ENCODE results near the gene RASSF8.

RASSF8 gene, protein sequence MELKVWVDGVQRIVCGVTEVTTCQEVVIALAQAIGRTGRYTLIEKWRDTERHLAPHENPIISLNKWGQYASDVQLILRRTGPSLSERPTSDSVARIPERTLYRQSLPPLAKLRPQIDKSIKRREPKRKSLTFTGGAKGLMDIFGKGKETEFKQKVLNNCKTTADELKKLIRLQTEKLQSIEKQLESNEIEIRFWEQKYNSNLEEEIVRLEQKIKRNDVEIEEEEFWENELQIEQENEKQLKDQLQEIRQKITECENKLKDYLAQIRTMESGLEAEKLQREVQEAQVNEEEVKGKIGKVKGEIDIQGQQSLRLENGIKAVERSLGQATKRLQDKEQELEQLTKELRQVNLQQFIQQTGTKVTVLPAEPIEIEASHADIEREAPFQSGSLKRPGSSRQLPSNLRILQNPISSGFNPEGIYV

DNA sequence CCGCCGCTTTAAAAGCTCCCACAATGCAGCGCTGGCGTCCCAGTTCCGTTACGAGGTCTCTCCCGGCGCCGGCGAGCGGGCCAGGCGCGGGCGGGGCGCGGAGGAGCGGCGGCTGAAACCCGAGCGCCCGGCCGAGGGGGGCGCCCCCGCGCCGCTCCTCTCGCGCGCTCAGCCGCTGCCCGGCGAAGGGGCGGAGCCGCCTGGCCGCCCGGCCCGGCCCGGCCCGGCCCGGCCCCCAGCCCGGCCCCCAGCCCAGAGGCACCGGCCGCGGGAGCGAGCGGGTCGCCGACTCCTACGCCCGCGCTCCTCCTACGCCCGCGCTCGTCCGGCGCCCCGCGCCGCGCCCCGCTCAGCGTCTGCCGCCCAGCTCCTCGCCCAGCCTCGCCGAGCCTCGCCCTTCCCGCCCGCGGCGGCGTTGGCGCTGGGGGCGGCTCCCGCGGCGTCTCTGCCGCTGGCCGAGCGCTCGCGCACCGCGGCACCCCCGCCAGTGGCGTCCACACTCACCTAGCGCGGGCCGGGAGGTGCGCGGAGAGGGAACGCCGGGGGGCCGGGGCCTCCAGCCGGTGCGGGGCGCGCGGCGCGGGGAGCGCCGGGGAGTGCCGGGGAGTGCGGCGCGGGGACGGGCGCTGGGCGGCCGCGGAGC is at the start of gene RASSF8:
Gene RASSF8 (plus strand): TSS at position 255 of the 643 bp plus-strand sequence. CDS start 96,662 bp downstream, outside the sequence.
- FAIRE-seq = peak; percentile 74
- peak; percentile 73 for DNase-seq (ENCODE audit: insufficient read length, low spot score)

DNA sequence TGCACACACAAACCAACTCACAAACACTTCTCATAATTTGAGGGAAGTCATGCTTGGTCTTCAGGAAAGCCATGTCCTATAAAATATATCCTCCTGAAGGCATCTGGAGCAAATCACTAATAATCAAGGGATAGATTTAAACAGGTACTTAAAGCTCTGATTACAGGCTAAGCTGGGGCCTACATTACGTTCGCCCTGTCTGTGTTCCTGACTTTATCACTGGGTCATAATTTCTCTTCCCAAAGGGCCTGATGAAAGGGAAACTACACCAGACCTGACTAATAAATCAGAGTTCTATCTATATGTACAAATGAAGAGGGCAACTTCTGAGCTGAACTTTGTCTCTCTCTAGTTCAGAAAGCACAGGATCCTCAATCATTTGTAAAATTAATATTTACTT is 43.9 kb upstream of the RASSF8 start:
- FAIRE-seq (no peak), DNase-seq (ENCODE audit: insufficient read length, low spot score) (no peak)

DNA sequence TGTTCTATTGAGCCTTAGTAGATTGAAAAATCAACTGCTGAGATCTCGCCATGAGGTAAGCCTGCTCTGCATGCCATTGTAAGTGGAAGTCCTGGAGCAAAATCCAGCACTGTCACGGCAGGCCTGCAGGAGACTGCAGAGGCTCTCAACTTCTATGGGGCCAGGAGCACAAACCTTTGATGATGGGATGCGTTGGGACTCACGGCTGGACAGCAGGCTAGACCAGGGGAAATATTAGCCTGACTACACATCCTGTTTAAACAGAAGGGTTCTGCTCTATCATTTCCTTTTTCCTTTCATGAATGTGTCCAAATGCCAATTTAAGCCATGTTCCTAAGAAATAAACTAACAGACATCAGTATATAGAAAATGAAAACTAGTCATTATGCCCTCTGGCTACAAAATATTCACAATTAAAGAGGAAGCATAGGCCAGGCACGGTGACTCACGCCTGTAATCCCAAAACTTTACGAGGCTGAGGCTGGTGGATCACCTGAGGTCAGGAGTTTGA is 33.9 kb upstream of the RASSF8 start:
- peak; percentile 38 for FAIRE-seq
- DNase-seq (ENCODE audit: insufficient read length, low spot score) = peak; percentile 48

DNA sequence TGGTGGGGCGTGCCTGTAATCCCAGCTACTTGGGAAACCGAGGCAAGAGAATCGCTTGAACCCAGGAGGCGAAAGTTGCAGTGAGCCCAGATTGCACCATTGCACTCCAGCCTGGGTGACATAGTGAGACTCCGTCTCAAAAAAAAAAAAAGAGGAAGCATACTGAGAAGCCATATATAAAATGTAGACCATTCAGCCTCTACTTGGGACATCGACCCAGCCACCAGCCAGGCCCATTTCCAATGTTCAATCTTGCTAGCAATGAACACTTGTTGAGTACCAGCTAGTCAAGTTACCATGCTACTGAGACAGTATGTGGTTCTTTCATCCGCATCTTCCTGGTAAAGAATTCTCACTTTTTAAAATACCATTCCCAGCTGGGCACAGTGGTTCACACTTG is 33.4 kb upstream of the RASSF8 start:
- DNase-seq (ENCODE audit: insufficient read length, low spot score) (no peak), FAIRE-seq (peak; percentile 71)

DNA sequence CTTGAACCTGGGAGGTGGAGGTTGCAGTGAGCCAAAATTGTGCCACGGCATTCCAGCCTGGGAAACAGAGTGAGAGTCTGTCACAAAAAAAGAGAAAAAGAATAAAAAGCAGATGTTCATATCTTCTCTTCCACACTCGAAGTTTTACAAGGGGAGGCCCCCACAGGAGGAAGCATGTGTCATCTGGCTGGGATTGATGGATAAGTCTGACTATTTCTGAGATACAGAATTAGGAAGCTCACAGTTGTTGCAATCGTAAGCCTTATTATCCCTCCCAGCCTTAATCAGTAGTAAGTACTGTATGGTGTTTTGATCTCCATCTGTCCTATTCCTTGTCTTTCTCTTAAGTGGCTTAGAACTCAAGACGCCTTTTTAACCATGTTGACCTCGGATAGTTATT is 31.9 kb upstream of the RASSF8 start:
- FAIRE-seq (peak; percentile 9), DNase-seq (ENCODE audit: insufficient read length, low spot score) (no peak)

DNA sequence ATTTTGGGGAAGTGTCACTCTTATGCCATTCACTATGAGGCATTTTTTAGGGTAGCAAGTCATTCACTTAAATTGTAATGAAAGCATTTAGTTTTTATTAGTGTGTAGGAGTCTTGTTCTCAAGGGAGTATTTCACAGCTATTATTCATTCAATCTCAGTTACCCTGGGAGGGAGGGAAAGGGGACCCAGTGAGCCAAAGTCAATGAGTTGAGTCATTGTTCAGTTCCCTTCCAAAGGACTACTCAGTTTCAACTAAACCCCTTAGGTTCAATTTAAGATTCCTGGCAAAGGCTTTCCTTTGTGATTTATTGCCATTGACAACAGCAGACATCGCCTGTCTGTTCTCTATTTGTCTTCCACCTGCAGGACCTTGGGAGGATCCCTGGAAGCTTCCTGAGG is 29.3 kb upstream of the RASSF8 start:
- no peak for FAIRE-seq
- no peak for DNase-seq (ENCODE audit: insufficient read length, low spot score)

DNA sequence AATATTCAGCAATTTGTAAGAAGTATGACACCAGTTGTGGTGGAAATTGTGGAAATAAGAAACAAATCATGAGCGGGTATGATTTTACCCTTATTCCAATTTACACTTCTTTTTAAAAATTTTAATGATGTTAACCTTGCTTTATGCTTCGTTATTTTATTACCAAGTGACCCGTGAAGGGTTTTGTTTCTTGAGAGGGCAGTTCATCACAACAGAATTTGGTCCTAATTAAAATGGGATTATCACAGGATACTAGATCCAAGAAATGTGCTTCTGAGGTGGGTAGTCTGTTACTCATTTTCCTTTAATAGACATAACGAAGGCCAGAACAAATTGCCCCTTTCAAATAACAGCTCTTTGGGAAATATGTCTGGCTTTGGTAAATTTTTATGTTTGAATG is 25.5 kb upstream of the RASSF8 start:
- FAIRE-seq = no peak

DNA sequence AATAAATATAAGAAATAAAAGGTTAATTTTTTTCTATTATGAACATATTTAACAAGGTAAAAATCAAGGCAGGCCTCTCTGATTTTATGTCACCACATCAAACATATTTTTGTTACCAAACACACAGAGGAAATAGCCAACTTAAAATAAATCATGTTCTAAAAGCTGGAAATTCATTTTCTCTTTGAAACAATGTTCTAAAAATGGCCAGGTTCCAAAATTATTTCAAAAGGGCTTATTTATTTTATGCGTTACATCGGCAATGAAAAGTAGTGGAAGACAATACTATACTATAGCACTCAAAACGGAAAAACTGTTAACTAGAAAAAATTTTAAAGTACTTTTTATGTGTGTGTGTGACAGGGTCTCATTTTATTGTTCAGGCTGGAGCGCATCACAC is 24.0 kb upstream of the RASSF8 start:
- FAIRE-seq (no peak), DNase-seq (ENCODE audit: insufficient read length, low spot score) (no peak)

More for the DNA sequence above, 25.5 kb upstream of the RASSF8 start:
- DNase-seq (ENCODE audit: insufficient read length, low spot score) = no peak

DNA sequence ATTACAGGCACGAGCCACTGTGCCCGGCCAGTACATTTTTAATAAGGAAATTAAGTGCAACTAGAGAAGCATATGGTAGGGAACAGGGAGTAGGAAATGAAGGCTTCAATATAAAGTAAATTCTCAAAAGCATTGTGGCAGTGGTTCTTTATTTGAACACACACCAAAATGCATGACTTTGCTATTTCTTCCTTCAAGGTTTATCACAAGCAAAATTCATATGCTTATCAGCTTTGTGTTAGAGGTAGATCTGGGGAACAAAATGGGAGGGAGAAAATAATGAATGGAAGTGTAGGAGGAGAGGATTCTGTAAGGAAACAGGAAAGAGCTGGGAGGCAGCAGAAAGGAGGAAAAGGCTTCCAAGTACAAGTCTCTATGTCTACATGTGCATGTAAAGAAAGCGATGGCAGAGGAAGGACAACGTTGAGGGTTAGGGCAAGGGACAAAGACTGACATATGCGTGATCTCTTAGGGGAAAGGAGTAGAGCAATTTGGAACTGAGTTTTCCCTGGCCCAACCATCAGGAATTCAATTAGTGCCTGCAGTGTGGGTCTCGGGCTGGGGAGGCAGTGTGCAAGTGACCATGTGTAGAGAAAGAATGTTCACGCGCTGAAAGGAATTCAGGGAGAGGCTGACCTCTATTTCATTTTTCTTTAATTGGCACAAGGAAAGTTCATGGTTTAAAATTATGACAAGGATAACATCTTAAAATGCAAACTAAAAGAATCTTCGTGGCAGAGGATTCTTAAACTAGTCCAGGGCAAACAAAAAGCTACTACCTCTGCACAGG is 22.9 kb upstream of the RASSF8 start:
- DNase-seq (ENCODE audit: insufficient read length, low spot score) (no peak), FAIRE-seq (no peak)

DNA sequence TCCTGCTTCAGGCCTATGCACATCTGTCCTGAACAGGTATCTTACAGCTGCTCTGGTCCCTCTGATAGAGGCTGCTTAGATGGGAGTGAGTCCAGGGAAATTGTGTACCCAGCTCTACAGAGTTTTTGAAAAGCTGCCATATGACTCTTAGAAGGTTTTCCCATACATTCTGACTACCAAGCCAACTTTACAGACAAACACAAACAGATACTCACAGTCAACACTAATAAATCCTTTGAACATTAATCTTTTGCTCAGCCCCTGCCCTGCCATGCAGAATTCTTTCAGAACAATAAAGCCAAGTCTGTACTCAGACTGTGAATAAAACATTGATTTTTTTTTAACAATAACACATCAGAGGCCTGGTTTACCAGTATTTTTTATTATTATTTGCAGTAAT is 21.4 kb upstream of the RASSF8 start:
- no peak for DNase-seq (ENCODE audit: insufficient read length, low spot score)

DNA sequence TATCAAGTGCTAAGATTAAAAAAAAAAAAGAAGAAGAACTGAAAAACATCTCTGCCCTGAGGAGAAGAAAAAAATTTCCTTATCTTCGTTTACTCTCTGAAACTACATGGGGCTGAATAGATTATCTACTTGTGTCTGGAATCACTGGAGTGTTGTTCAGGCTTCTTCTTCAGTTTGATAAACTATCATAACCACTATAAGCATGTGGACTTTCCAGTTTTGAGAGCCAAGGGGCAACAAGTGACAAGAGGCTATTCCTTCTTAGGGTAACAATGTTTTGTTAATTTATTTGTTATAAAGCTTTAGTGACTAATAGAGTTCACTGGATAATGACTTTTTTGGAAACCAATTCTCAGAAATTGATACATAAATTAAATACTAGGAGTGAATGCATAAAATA is 19.9 kb upstream of the RASSF8 start:
- no peak for DNase-seq (ENCODE audit: insufficient read length, low spot score)
- no peak for FAIRE-seq

More for the DNA sequence above, 21.4 kb upstream of the RASSF8 start:
- no peak for FAIRE-seq

DNA sequence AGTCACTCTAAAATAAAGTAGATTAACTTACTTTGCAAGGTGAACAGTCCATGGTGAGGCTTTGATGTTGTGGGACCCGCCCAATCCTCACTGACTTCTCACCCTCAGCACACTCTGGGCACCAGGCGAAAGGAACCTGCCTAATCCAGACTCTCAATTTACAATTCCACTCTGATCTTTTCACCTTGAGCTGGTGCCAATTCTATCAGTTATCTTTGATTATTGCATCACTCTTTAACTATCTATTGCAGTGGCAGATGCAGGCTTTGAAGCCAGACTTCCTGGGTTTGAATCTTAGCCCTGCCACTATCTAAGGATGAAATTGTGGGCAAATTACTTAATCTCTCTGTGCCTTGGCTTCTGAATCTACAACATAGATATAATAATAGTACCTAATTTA is 18.9 kb upstream of the RASSF8 start:
- DNase-seq (ENCODE audit: insufficient read length, low spot score) (no peak), FAIRE-seq (no peak)

DNA sequence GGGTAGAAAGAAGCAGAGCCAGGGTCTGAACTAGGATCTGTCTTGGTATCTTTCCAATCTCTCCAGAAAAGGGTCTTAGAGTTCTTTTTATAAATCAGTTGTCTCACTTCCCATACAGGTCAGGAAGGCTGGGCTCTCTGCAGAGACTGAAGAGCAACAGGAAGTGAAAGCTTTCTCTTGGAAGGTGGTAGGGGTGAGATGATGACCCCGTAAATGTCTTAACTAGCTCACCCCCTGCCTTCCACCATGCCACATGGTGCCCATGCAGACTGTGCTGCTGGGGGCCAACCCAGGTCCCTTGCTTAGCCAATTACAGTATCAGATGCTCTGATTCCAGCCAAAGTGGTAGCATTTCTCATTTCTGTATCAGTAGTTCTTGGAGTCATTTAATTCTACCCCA is 17.6 kb upstream of the RASSF8 start:
- DNase-seq (ENCODE audit: insufficient read length, low spot score) = no peak
- no peak for FAIRE-seq

DNA sequence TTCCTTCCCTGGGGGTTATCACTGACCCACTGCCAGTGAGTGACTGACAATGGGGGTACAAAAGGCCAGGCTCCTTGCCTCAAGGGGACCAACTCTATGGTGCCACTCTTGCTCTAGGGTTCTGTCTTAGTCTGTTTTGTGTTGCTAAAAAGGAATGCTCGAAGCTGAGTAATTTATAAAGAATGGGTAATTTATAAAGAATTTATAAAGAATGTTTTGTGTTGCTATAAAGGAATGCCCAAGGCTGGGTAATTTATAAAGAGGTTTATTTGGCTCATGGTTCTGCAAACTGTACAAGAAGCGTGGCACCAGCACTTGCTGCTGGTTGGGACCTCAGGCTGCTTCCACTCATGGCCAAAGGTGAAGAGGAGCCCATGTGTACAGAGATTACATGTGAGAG is 15.8 kb upstream of the RASSF8 start:
- DNase-seq (ENCODE audit: insufficient read length, low spot score) (no peak), FAIRE-seq (no peak)

DNA sequence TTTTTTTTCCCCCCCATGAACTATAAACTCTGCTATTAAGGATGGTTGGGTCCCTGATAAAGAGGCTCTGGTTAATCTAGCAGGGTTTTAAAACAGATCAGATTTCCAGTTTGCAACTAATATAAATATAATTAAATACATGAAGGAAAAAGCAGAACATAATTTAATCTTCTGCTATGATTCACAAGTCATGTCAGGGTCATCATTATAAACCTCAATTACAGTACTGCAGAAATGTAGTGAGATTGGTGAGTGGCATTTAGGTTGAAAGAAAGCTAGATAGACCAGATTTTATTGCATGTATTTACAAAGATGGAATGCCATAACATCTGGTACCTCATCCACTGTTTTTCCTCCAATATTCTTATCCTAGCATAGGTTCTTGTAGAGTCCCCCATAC is 14.5 kb upstream of the RASSF8 start:
- DNase-seq (ENCODE audit: insufficient read length, low spot score) (no peak), FAIRE-seq (no peak)

DNA sequence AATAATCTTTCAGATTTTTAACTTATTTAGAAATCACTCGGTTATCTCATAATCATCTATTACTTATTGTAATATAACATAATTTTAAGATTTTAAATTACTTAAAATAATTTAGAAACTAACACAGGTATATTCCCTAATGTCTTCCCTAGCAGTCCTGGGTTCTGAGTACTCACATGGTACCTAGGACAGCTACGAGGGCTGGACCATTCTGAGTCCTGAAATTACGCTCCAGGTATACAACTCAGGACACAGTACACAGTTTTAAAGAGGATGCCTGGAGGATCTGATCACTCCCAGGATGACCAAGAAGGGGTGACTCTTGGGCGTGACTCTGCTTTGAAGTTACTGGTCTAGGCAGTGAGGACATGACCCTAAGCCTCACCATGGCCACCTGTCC is 9.1 kb upstream of the RASSF8 start:
- no peak for DNase-seq (ENCODE audit: insufficient read length, low spot score)
- FAIRE-seq = no peak

DNA sequence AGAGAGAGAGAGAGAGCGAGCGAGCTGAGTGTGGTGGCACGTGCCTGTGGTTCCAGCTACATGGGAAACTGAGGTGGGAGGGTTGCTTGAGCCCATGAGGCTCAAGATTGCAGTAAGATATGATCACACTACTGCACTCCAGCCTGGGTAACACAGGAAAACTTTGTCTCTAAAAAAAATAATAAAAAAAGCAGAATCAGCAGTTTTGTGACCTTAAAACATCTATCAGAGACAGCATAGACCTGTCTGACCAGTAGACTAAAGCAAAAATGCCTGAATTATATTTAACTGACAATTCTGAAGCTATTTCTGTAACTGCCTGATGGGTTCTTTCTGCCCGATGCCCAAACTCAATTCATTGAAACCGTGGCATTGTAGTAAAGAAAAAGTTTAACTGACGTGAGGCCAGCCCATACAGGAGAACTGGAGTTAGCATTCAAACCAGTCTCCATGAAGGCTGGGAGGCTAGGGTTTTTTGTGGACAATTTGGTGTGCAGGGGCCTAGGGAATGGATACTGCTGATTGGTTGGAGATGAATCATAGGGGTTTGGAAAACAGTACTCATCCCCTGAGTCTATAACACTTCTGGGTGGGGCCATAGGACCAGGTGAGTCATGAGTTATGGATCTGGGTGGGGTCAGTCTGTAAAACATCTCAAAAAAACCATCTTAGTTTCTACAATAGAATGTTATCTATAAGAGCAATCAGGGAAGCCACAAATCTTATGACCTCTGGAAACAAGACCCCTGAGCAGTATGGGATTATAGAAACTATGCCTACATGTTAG is 8.0 kb upstream of the RASSF8 start:
- FAIRE-seq (no peak), DNase-seq (ENCODE audit: insufficient read length, low spot score) (no peak)

DNA sequence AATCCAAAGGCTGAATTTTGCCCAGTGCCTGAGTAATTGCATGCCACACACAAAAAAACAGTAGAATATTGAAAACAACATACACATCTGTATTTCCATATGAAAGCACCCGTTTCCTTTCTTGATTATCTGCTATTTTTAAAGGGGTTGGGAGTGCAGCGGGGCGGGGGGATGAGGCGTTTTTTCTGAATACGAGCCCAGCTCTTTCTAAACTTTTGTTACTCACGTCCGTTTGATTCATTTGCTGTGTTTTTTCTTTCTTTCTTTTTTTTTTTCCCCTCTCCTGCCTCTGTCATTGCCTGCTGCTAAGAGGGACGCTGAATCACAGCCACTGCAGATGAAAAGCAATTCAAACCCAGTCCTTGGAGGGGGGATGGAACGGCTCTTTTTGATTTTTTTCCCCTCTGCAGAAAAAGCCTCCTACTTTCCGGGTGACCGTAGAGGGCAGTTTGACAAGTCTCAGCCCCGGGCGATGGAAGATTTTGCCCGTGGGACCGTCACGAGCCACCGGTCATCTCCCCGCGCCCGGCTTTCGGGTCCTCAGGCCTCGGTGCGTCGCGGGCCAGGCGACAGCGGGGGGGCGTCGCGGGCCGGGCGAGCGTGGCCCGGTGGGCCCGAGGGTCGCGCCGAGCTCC is 572 bp upstream of the RASSF8 start:
- DNase-seq (ENCODE audit: insufficient read length, low spot score) = peak; percentile 48
- no peak for FAIRE-seq

DNA sequence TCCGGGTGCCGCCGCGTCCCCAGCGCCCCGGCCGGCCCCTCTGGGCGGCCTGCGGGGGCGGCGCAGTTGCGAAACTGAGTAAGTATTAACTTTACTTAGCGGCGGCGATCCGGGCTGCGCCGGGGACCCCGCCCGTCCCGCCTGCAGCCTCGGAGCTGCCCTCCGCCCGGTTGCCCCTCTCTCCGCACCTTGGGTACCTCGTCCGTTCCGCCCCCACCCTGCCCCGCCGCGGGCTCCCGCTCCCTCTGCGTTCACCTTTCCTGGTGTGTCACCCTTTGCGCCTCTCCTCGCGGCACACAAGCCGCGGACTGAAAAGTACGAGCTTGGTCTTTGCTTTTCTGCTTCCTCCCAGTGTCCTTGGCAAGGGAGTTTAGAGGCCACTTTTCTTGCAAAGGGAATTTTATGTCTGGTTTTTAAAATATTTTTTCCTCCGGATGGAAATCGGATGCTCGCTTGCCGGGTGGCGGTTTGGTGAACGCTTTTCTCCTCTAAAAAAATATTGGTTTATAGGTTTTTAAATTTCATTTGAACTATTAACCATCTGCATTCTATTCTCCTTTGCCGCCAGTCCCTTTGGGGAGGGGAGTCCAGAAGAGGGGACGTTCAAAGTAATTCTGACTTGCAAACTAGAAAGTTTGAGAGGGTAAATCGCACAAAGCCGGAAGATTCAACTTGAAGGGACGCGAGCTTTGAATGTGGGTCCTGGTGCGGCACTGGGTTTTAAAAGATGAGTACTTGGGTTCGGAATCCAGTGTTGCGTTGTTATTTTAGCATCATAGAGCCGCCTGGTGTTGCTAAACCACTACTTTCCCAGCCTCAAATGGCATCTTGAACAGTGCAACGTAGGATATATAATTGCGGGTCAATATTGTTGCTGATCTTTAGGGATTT is 834 bp downstream of the RASSF8 start:
- FAIRE-seq = peak; percentile 40
- peak; percentile 39 for DNase-seq (ENCODE audit: insufficient read length, low spot score)

Data from HTR-8/SVneo (cell line).